ENCODE results near the gene LRP3.

- TF ChIP-seq CTCF (IDR thresholded peaks at IDR 0.05; ENCODE audit: insufficient read depth, low read length) (no peak), POLR2AphosphoS5 (IDR thresholded peaks at IDR 0.05; ENCODE audit: low read depth) (no peak), REST (IDR thresholded peaks at IDR 0.05; ENCODE audit: insufficient replicate concordance, low read depth) (no peak)
Observed at GRCh38 chr19:33236696-33237390, 42.7 kb downstream of the LRP3 start.

Measured in HL-60 (cell line).